Hepatocyte (in vitro differentiated cells): ENCODE results near the gene TIAM1. TPM values are rescaled to one million over a fixed set of nuclear protein-coding genes. Genes with fewer than 3 reads are reported as not detected.

Experiments used
- DNase-seq: peaks from one replicate; pipeline ENCODE4 v3.0.0-alpha.2; 2016; ENCODE audit warnings: low spot score
- H2AFZ ChIP-seq: fragments of 200-600 bp; sonication (generic); 2 replicates; pipeline ENCODE4 v1.6.0; 2016; ENCODE audit warnings: antibody characterized with exemption, mild to moderate bottlenecking
- H3K27ac ChIP-seq: fragments of 200-600 bp; sonication (generic); 2 replicates; pipeline ENCODE4 v1.5.1; 2016; ENCODE audit warnings: mild to moderate bottlenecking
- H3K27me3 ChIP-seq: fragments of 200-600 bp; sonication (generic); 2 replicates; pipeline ENCODE4 v1.6.1; 2016
- H3K36me3 ChIP-seq: fragments of 200-600 bp; sonication (generic); replicated peaks from 2 replicates; pipeline ENCODE4 v1.5.1; 2016; ENCODE audit warnings: low read depth; ENCODE audit not compliant: insufficient read depth
- H3K4me1 ChIP-seq: fragments of 200-600 bp; sonication (generic); 2 replicates; pipeline ENCODE4 v1.5.1; 2016; ENCODE audit warnings: mild to moderate bottlenecking, moderate library complexity; ENCODE audit not compliant: insufficient read depth
- H3K4me2 ChIP-seq: fragments of 200-600 bp; sonication (generic); 2 replicates; pipeline ENCODE4 v1.6.0; 2016
- H3K4me3 ChIP-seq: fragments of 200-600 bp; sonication (generic); 2 replicates; pipeline ENCODE4 v1.5.1; 2016; ENCODE audit warnings: mild to moderate bottlenecking
- H3K79me2 ChIP-seq: fragments of 200-600 bp; sonication (generic); 2 replicates; pipeline ENCODE4 v1.6.0; 2017; ENCODE audit warnings: mild to moderate bottlenecking
- H3K9me2 ChIP-seq: fragments of 200-600 bp; sonication (generic); replicated peaks from 2 replicates; pipeline ENCODE4 v1.6.0; 2017; ENCODE audit warnings: mild to moderate bottlenecking; ENCODE audit not compliant: insufficient read depth
- H3K9me3 ChIP-seq: fragments of 200-600 bp; sonication (generic); 2 replicates; pipeline ENCODE4 v1.5.1; 2016; ENCODE audit warnings: low read depth, mild to moderate bottlenecking
- H4K20me1 ChIP-seq: fragments of 200-600 bp; sonication (generic); 2 replicates; pipeline ENCODE4 v1.6.0; 2016; ENCODE audit warnings: mild to moderate bottlenecking; ENCODE audit not compliant: insufficient read depth, poor library complexity, severe bottlenecking
- EZH2 ChIP-seq: fragments of 200-600 bp; sonication (generic); IDR thresholded peaks from 2 replicates; pipeline ENCODE4 v1.6.1; 2016; ENCODE audit warnings: antibody characterized with exemption, mild to moderate bottlenecking, borderline replicate concordance
- EZH2phosphoT487 ChIP-seq: fragments of 200-600 bp; sonication (generic); IDR thresholded peaks from one replicate; pipeline ENCODE4 v1.6.1; 2018; ENCODE audit warnings: antibody characterized with exemption, mild to moderate bottlenecking, low read depth, moderate library complexity; ENCODE audit not compliant: unreplicated experiment, severe bottlenecking
- WGBS: methylation state at CpG from one replicate; pipeline ENCODE4 v1.1.6; 2016; ENCODE audit warnings: low lambda C conversion rate; ENCODE audit errors: missing lambda C conversion rate; 5-methylcytosine and 5-hydroxymethylcytosine counted together
- polyA plus RNA-seq: library from polyadenylated mRNA; unstranded; fragments of >200 nt; fragmentation: Nextera tagmentation; extraction: Ambion mirVana; gene quantifications from 2 replicates; pipeline ENCODE4 v1.2.1, GENCODE V29; 2016
- total RNA-seq: library from RNA; depleted of rRNA; stranded (reverse); fragments of >200 nt; gene quantifications from 2 replicates; pipeline ENCODE4 v1.2.3, GENCODE V29; 2014
- TF ChIP-seq, protein P1 (sequence below): fragments of 200-600 bp; sonication (generic); IDR thresholded peaks from 2 replicates; pipeline ENCODE4 v1.5.1; 2016; ENCODE audit warnings: antibody characterized with exemption, mild to moderate bottlenecking; ENCODE audit not compliant: poor library complexity

TIAM1 gene
- total and polyA plus RNA-seq, 2 experiments from 2014 or later = 8.8 TPM

DNA sequence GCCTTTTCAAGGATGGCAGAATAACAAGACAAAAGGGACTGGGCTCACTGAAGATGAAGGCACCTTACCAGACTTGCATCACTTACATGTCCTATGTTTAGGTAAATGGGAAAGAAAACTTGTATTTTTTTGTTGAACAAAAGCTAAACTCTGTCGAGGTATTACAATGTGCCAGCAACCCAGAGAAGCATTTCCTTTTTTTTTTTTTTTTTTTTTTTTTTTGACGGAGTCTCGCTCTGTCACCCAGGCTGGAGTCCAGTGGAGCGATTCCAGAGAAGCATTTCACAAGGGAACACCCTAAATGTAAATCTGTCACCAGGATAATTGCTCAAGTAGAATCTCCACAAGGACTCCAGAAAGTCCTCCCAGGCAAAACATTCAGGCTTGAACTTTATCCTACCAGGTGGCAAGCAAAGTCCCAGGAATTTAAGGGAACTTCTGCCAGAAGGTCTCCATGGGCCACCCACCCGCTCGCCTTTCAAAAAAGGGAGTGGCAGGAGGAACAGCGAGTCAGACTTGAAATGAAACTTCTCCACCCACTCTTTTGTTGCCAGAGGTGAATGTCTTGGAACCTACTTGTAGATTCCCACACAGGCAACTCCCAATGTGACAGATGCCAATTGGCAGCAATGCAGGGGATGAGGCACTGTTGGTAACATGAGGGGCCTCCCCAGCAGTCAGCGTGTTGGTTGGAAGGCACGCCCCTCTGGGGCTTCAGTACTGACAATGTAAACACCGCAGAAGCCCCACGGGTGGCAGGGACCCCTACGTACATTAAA, 125.0 kb downstream of the TIAM1 start:
- no peaks in the 10 kb centered on the region for H3K9me3 ChIP-seq
- H3K4me3 ChIP-seq = no peak overlapping the region
- no peak overlapping the region for H2AFZ ChIP-seq
- no peaks in the 10 kb centered on the region for H3K27me3 ChIP-seq
- WGBS = 59% methylated on average over 12 of the region's 12 CpGs
- H3K9me2 ChIP-seq = no peaks in the 10 kb centered on the region
- peak overlapping the region; percentile 51 for H3K27ac ChIP-seq
- TF ChIP-seq EZH2 (no peak), EZH2phosphoT487 (no peak)
- TF ChIP-seq, protein P1, sequence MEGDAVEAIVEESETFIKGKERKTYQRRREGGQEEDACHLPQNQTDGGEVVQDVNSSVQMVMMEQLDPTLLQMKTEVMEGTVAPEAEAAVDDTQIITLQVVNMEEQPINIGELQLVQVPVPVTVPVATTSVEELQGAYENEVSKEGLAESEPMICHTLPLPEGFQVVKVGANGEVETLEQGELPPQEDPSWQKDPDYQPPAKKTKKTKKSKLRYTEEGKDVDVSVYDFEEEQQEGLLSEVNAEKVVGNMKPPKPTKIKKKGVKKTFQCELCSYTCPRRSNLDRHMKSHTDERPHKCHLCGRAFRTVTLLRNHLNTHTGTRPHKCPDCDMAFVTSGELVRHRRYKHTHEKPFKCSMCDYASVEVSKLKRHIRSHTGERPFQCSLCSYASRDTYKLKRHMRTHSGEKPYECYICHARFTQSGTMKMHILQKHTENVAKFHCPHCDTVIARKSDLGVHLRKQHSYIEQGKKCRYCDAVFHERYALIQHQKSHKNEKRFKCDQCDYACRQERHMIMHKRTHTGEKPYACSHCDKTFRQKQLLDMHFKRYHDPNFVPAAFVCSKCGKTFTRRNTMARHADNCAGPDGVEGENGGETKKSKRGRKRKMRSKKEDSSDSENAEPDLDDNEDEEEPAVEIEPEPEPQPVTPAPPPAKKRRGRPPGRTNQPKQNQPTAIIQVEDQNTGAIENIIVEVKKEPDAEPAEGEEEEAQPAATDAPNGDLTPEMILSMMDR = no peak
- H3K4me1 ChIP-seq = peaks cover 14% of the 10 kb centered on the region
- DNase-seq = peak; percentile 37
- H3K79me2 ChIP-seq = no peaks in the 10 kb centered on the region
- H3K36me3 ChIP-seq = no peaks in the 10 kb centered on the region
- H3K4me2 ChIP-seq = peak overlapping the region; percentile 49
- H4K20me1 ChIP-seq = no peaks in the 10 kb centered on the region

DNA sequence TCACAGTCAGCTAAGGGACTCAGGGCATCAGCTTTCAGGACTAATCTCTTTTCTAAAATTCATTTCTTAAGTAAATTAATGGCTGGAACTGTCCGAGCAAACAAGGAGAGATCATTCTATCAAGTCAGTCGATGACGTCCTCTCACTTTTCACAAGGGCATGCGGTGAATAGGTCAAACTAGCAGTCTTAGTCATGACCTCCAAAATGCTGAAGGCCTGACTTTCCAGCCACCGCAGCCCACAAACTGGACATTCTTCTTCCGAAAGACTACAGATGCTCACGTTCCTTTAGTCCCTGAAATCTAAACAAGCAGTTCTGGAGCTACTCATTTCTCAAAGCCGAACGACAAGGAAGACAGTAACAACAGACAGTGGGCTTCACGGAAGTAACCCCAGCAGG, 127.9 kb downstream of the TIAM1 start:
- no peaks in the 10 kb centered on the region for H4K20me1 ChIP-seq
- peaks cover 10% of the 10 kb centered on the region for H3K4me1 ChIP-seq
- TF ChIP-seq EZH2 = no peak
- TF ChIP-seq, protein P1 = no peak
- no peak for TF ChIP-seq EZH2phosphoT487
- H2AFZ ChIP-seq = no peak overlapping the region
- no peaks in the 10 kb centered on the region for H3K79me2 ChIP-seq
- no peaks in the 10 kb centered on the region for H3K9me2 ChIP-seq
- no peaks in the 10 kb centered on the region for H3K36me3 ChIP-seq
- H3K4me3 ChIP-seq = no peak overlapping the region
- no peaks in the 10 kb centered on the region for H3K9me3 ChIP-seq
- 93% methylated on average over 10 of the region's 10 CpGs for WGBS
- no peak overlapping the region for H3K4me2 ChIP-seq
- no peak for DNase-seq
- no peak overlapping the region for H3K27ac ChIP-seq
- H3K27me3 ChIP-seq = no peaks in the 10 kb centered on the region

DNA sequence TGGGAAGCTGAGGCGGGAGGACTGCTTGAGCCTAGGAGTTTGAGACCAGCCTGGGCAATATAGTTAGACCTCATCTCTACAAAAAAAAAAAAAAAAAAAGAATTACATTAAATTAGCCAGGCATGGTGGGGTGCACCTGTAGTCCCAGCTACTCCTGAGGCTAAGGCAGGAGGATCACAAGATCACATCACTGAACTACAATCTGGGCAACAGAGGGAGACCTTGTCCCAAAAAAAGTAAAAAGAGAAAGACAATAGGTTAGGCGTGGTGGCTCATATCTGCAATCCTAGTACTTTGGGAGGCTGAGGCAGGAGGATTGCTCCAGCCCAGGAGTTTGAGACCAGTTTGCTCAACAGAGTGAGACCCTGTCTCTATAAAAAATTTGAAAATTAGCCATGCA, 130.3 kb downstream of the TIAM1 start:
- Histone ChIP-seq H3K4me3 (no peak overlapping the region), H3K9me3 (no peaks in the 10 kb centered on the region), H2AFZ (no peak overlapping the region), H3K9me2 (no peaks in the 10 kb centered on the region), H3K27ac (no peak overlapping the region), H3K36me3 (no peaks in the 10 kb centered on the region), H3K4me1 (no peaks in the 10 kb centered on the region), H4K20me1 (no peaks in the 10 kb centered on the region), H3K27me3 (no peaks in the 10 kb centered on the region), H3K79me2 (no peaks in the 10 kb centered on the region), H3K4me2 (no peak overlapping the region)
- WGBS = 91% methylated on average over 2 of the region's 2 CpGs
- no peak for DNase-seq
- TF ChIP-seq EZH2 (no peak), EZH2phosphoT487 (no peak)
- TF ChIP-seq, protein P1 = no peak
